ENCODE measurements around the gene FAM237B. TPM values are rescaled to one million over a fixed set of nuclear protein-coding genes. Genes with fewer than 3 reads are reported as not detected.

FAM237B gene
- total and polyA plus RNA-seq, 4 experiments from 2014 or later, result not detected

DNA sequence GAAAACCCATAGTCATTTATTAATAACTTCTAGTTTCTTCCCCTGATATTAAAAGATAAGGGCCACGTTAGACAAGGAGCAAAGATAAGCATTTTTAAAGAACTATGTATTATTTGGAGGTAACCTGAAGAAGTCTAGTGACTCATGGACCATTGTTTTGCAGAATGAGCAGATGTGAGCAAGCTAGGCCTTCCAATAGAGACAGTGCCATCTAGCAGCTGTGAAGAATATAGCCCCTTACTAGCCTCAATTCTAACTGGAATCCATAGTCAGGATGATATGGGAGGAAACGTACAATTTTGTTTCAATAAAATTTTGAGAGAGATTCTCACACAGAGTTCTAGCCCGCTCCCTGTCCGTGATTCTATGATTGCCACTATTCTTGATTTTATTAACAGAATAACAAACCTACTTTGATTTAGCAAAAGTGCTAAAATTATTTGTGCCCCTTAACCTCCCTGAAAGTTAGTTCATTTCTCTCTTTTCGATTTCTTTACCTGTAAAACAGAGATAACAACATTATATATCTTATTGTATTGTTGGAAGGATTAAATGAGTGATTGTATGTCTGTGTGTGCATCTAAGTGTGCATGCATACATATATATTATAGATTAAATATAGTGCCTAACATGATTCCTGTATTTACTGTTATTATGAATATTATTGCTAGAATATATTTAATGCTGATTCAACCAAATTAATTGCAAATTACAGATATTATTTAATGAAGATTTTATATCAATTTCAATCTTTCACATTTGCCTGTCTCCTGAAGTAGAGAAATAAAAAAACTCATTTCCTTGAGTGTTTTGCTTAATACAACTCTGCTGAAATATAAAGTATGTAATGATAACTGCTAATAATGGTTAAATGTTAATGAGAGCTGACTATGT is 22.7 kb downstream of the FAM237B start:
- peak in 1 of 5 donors; percentile 7 for DNase-seq
- ChIA-PET CTCF (ENCODE audit: partially characterized antibody) (interaction anchor here (1.0 to 1.7 kb wide), 6 partner anchors 11 to 144 kb away, joined by 3 to 5 read pairs (median 3); partner anchors contain the start of gene STEAP1), POLR2A (ENCODE audit: partially characterized antibody) (no interaction called here)
- intact Hi-C loops (cut with micrococcal nuclease), result loop anchor here (10.0 kb wide), 2 partner anchors 144 to 476 kb away; partner anchors contain the start of gene STEAP1
- Mint-ChIP-seq H3K4me1 (no peaks in the 10 kb centered on the region), H3K27me3 (peaks cover 2 to 5% of the 10 kb centered on the region in 2 donors), H3K4me3 (no peak overlapping the region), H3K27ac (no peak overlapping the region), H3K36me3 (no peaks in the 10 kb centered on the region), H3K9me3 (peaks cover 0 to 3% (median 0%) of the 10 kb centered on the region in 8 donors)
- Histone ChIP-seq H3K4me1 (ENCODE audit: insufficient read depth, low read length) (no peaks in the 10 kb centered on the region), H3K27ac (ENCODE audit: low read depth, low read length) (no peak overlapping the region), H3K4me3 (ENCODE audit: low read length in 2 of 2) (no peak overlapping the region), H3K9me3 (ENCODE audit: control insufficient read depth in 1 of 2, low read length in 2 of 2) (no peaks in the 10 kb centered on the region), H3K36me3 (ENCODE audit: insufficient read depth, low read length) (no peaks in the 10 kb centered on the region), H3K27me3 (ENCODE audit: insufficient read depth, low read length) (no peaks in the 10 kb centered on the region)

DNA sequence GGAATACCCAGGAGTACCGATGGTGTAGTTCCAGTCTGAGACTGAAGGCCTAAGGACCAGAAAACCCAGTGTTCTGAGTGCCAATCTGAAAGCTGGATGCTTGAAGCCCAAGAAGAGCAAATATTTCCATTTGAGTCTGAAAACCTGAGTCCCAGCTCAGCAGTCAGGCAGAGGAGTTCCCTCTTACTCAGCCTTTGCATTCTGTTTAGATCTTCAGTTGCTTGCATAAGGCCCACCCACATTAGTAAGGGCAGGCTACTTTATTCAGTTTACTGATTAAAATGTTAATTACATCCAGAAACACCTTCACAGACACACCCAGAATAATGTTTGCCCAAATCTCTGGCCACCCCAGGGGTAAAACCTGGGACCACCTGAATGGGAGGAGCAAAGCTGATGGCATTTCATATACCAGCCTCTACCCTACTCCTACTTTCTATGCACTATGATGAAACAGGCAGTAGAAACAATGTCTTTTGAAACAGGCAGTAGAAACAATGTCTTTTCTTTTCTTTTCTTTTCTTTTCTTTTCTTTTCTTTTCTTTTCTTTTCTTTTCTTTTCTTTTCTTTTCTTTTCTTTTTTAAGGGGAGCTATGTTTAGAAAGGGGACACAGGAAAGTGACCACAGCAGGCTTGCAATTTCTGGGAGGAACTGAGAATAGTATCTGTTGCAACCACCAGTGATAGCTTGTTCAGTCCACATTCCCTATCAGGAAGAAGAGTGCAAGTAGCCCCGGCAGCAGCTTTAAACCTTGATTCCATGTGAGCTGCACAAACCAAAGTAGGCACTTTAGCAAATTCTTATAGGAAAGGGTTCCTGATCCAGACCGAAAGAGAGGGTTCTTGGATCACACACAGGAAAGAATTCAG is 30.6 kb downstream of the FAM237B start:
- DNase-seq, result no peak
- Mint-ChIP-seq H3K27me3 (peaks cover 1 to 3% of the 10 kb centered on the region in 2 donors), H3K36me3 (no peaks in the 10 kb centered on the region), H3K27ac (no peak overlapping the region), H3K4me1 (peaks cover under 1 to 4% (median under 1%) of the 10 kb centered on the region in 4 donors), H3K4me3 (no peak overlapping the region), H3K9me3 (peaks cover 0 to 9% (median 0%) of the 10 kb centered on the region in 8 donors)
- H3K9me3 ChIP-seq (ENCODE audit: control insufficient read depth in 1 of 2, low read length in 2 of 2), result no peaks in the 10 kb centered on the region
- no peaks in the 10 kb centered on the region for H3K4me1 ChIP-seq (ENCODE audit: insufficient read depth, low read length)
- no peaks in the 10 kb centered on the region for H3K36me3 ChIP-seq (ENCODE audit: insufficient read depth, low read length)
- intact Hi-C loops (cut with micrococcal nuclease), result loop anchor here (10.0 kb wide), 2 partner anchors 136 to 484 kb away; partner anchors contain the start of gene STEAP1
- no peaks in the 10 kb centered on the region for H3K27me3 ChIP-seq (ENCODE audit: insufficient read depth, low read length)
- CTCF ChIA-PET (ENCODE audit: partially characterized antibody), result no interaction called here
- H3K27ac ChIP-seq (ENCODE audit: low read depth, low read length), result no peak overlapping the region
- H3K4me3 ChIP-seq (ENCODE audit: low read length in 2 of 2), result no peak overlapping the region
- POLR2A ChIA-PET (ENCODE audit: partially characterized antibody), result no interaction called here

DNA sequence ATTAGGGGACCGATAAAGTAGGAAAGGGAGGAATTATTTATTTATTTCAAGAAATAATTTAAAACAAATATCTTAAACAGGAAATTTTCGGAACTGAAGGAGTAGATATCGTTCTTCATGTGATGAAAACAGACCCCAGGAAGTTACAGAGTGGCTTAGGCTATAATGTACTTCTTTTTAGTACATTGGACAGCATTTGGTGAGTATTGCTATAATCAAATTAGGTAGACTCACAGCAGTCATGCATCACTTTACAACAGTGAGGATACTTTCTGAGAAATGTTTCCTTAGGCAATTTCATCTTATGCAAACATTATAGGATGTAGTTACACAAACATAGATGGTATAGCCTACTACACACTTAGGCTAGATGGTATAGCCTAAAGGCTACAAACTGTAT is 33.0 kb downstream of the FAM237B start:
- ChIA-PET CTCF (ENCODE audit: partially characterized antibody) (no interaction called here), POLR2A (ENCODE audit: partially characterized antibody) (no interaction called here)
- no peak for DNase-seq
- Histone ChIP-seq H3K27me3 (ENCODE audit: insufficient read depth, low read length) (no peaks in the 10 kb centered on the region), H3K4me3 (ENCODE audit: low read length in 2 of 2) (no peak overlapping the region), H3K4me1 (ENCODE audit: insufficient read depth, low read length) (no peaks in the 10 kb centered on the region), H3K9me3 (ENCODE audit: control insufficient read depth in 1 of 2, low read length in 2 of 2) (no peaks in the 10 kb centered on the region), H3K36me3 (ENCODE audit: insufficient read depth, low read length) (no peaks in the 10 kb centered on the region), H3K27ac (ENCODE audit: low read depth, low read length) (no peak overlapping the region)
- peaks cover 0 to 6% (median 0%) of the 10 kb centered on the region in 8 donors for H3K9me3 Mint-ChIP-seq
- no peak overlapping the region for H3K4me3 Mint-ChIP-seq
- intact Hi-C loops (cut with micrococcal nuclease), result no loop called here
- H3K4me1 Mint-ChIP-seq, result peaks cover 4 to 9% (median 5%) of the 10 kb centered on the region in 4 donors
- no peak overlapping the region for H3K27ac Mint-ChIP-seq
- H3K27me3 Mint-ChIP-seq, result peaks cover 0 to 1% of the 10 kb centered on the region in 2 donors
- no peaks in the 10 kb centered on the region for H3K36me3 Mint-ChIP-seq

DNA sequence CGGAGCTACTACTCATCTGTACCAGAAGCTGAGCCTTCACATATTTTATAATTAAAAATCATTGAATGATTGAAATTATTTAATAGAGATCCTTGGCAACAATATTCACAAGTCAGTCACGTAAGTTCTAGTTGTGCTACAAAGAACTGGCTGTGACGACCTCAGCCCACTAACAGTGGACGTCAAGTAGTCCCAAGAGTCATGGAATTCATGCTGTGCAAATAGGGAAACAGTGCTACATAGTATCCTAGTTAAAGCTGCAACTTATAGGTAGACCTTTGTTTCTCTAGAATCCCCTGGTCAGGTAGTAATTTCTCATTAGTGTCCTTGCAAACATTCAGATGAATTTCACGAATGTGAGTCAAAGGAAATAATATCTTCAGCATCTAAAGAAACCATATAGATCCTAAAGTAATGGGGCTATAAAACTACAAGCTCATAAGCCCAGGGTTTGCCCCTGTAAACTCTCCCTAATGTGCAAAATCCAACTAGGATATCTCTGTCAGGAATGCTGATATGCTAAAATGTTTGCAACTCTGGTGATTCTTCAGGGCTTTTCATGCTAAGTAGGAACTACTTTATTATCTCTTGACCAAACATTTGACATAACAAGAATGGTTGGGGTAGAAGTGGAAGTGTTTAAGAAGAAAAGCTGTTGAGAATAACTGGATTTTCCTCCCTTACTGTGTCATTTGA is 44.9 kb downstream of the FAM237B start:
- no peaks in the 10 kb centered on the region for H3K36me3 ChIP-seq (ENCODE audit: insufficient read depth, low read length)
- Mint-ChIP-seq H3K4me1 (no peaks in the 10 kb centered on the region), H3K9me3 (peaks cover 0 to 1% (median 0%) of the 10 kb centered on the region in 8 donors), H3K27ac (no peak overlapping the region), H3K4me3 (no peak overlapping the region), H3K36me3 (no peaks in the 10 kb centered on the region), H3K27me3 (no peaks in the 10 kb centered on the region)
- H3K27ac ChIP-seq (ENCODE audit: low read depth, low read length), result no peak overlapping the region
- H3K9me3 ChIP-seq (ENCODE audit: control insufficient read depth in 1 of 2, low read length in 2 of 2), result no peaks in the 10 kb centered on the region
- H3K4me3 ChIP-seq (ENCODE audit: low read length in 2 of 2), result no peak overlapping the region
- H3K27me3 ChIP-seq (ENCODE audit: insufficient read depth, low read length), result no peaks in the 10 kb centered on the region
- H3K4me1 ChIP-seq (ENCODE audit: insufficient read depth, low read length), result no peaks in the 10 kb centered on the region
- POLR2A ChIA-PET (ENCODE audit: partially characterized antibody), result no interaction called here
- intact Hi-C loops (cut with micrococcal nuclease), result no loop called here
- DNase-seq, result no peak
- CTCF ChIA-PET (ENCODE audit: partially characterized antibody), result interaction anchor here (1.3 kb wide), 1 partner anchor 21 kb away, joined by 3 read pairs; no protein-coding TSS in a partner anchor

DNA sequence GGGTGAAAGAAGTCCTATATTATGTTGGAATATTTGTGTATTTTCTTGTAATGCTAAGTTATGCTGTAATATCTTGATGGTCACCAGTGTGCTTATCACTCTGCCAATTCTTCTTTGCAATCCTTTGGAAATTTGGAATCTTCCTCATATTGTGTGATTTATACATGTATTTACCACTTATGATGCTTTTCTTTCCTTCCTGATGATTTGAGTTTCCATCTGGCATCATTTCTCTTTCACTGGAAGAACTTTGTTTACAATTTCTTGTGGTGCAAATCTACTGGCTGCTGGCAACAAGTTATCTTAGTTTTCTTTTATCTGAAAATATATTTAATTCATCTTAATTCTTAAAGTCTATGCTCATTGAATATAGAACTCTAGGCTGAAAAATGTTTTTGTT is 46.9 kb downstream of the FAM237B start:
- H3K4me3 ChIP-seq (ENCODE audit: low read length in 2 of 2), result no peak overlapping the region
- Mint-ChIP-seq H3K27me3 (no peaks in the 10 kb centered on the region), H3K9me3 (peaks cover 0 to 1% (median 0%) of the 10 kb centered on the region in 8 donors), H3K4me3 (no peak overlapping the region), H3K36me3 (no peaks in the 10 kb centered on the region), H3K4me1 (no peaks in the 10 kb centered on the region), H3K27ac (no peak overlapping the region)
- no peak overlapping the region for H3K27ac ChIP-seq (ENCODE audit: low read depth, low read length)
- no peaks in the 10 kb centered on the region for H3K4me1 ChIP-seq (ENCODE audit: insufficient read depth, low read length)
- CTCF ChIA-PET (ENCODE audit: partially characterized antibody), result no interaction called here
- POLR2A ChIA-PET (ENCODE audit: partially characterized antibody), result no interaction called here
- H3K27me3 ChIP-seq (ENCODE audit: insufficient read depth, low read length), result no peaks in the 10 kb centered on the region
- no peaks in the 10 kb centered on the region for H3K36me3 ChIP-seq (ENCODE audit: insufficient read depth, low read length)
- H3K9me3 ChIP-seq (ENCODE audit: control insufficient read depth in 1 of 2, low read length in 2 of 2), result no peaks in the 10 kb centered on the region
- intact Hi-C loops (cut with micrococcal nuclease), result no loop called here
- DNase-seq, result no peak

DNA sequence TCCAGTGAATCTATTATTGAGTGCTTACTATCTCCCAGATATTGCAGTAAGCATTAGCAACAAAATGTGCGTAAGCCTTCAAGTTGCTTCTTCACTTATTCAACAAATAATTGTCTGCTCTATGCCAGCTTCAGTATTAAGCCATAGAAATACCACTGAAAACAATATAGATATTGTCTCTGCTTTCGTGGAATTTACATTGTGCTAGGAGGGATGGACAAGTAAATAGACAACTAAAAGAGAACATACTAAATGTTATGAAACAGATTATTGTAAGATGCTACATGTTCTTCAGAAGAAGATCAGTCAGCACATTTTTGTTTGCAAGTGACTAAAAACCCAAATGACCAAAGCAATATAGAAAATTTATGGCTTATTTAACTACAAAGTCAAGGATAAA is 48.9 kb downstream of the FAM237B start:
- H3K27me3 Mint-ChIP-seq, result no peaks in the 10 kb centered on the region
- Histone ChIP-seq H3K27ac (ENCODE audit: low read depth, low read length) (no peak overlapping the region), H3K27me3 (ENCODE audit: insufficient read depth, low read length) (peaks cover 8% of the 10 kb centered on the region), H3K4me3 (ENCODE audit: low read length in 2 of 2) (no peak overlapping the region), H3K9me3 (ENCODE audit: control insufficient read depth in 1 of 2, low read length in 2 of 2) (no peaks in the 10 kb centered on the region), H3K36me3 (ENCODE audit: insufficient read depth, low read length) (no peaks in the 10 kb centered on the region), H3K4me1 (ENCODE audit: insufficient read depth, low read length) (no peaks in the 10 kb centered on the region)
- ChIA-PET CTCF (ENCODE audit: partially characterized antibody) (no interaction called here), POLR2A (ENCODE audit: partially characterized antibody) (no interaction called here)
- no peak overlapping the region for H3K4me3 Mint-ChIP-seq
- H3K27ac Mint-ChIP-seq, result no peak overlapping the region
- no peaks in the 10 kb centered on the region for H3K4me1 Mint-ChIP-seq
- no peak for DNase-seq
- intact Hi-C loops (cut with micrococcal nuclease), result no loop called here
- no peaks in the 10 kb centered on the region for H3K36me3 Mint-ChIP-seq
- H3K9me3 Mint-ChIP-seq, result peaks cover 0 to 1% (median 0%) of the 10 kb centered on the region in 8 donors

All from CD4-positive, alpha-beta memory T cell (primary cell).